HG03095 (cell line): ENCODE measurements around the gene ADORA1.

Source experiments
- ATAC-seq: cut with Tn5 transposase; IDR thresholded peaks from one replicate; pipeline ENCODE4 v1.9.1; 2021; ENCODE audit warnings: moderate library complexity; ENCODE audit not compliant: unreplicated experiment

ADORA1 gene

DNA sequence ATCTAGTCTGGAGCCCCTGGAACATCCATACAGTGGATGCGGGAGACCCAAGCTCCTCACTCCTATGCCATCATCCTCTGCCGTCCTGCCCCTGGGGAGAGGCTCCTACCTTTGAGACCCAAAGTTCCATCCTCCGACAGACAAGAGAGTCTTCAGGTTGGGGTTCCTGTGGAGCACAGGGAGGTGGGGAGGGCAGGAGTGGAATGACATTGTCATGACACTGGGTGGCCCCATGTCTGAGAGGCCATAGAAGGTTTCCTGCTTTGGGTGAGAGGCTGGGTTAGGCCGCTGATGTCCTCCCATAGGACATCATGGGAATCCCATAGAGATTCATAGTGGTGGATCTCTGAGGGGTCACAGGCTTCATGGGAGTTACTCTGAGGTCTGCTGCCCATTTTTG, 56.9 kb downstream of the ADORA1 start:
- no peak for ATAC-seq

- ATAC-seq = no peak
Observed at GRCh38 chr1:203185061-203185461, 57.5 kb downstream of the ADORA1 start.

GRCh38 chr1:203185585-203185984, 58.1 kb downstream of the ADORA1 start:
- ATAC-seq = no peak

GRCh38 chr1:203186091-203186445, 58.5 kb downstream of the ADORA1 start:
- ATAC-seq = no peak

GRCh38 chr1:203186446-203187303, 59.1 kb downstream of the ADORA1 start, which contains the start of gene CHI3L1:
CHI3L1 (minus strand) TSS chr1:203186704; CDS start chr1:203186623, 81 bp downstream.
- no peak for ATAC-seq

DNA sequence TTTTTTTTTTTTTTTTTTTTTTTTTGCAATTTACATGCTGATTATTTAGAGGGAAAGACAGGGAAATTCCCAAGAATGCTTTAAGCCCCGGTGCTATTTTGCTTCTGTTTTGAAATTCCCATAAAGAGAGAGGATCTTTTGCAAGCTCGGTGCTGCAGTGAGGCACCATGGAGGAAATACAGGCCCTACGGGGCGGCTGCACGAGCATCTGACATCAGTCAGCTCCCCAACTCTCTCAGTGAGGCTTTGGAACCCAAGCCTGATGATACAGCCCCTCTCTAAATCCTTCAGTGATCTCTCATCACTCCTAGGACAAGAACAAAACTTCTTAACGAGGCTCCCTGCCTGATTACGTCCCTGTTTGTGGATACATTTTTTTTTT, 59.8 kb downstream of the ADORA1 start:
- ATAC-seq = no peak

DNA sequence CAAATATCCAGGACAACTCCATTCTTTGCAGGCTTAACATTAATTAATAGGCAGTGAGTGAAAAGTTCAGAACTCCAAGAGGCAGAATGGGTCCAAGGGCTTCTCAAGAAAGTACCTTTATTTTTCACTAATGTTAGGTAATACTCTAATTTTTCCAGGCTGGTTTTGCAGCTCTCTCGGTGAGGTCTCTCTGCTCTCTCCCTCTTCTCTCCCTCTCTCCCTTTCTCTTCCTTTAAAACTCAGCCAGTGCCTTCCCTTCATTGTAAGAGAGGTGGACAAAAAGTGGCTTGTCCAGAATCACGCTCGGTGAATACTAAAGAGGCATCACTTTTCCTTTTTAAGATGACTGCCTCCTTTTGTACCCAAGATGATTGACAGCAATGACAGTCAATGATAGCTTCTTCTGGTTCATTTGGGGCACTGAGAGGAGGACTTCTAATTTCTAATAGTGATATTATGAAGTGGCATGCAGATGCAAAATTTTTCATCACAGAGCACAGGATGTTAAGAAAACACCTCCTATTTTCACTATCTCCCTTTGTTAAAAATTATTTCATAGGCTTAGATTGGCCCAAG, 60.3 kb downstream of the ADORA1 start:
- no peak for ATAC-seq

DNA sequence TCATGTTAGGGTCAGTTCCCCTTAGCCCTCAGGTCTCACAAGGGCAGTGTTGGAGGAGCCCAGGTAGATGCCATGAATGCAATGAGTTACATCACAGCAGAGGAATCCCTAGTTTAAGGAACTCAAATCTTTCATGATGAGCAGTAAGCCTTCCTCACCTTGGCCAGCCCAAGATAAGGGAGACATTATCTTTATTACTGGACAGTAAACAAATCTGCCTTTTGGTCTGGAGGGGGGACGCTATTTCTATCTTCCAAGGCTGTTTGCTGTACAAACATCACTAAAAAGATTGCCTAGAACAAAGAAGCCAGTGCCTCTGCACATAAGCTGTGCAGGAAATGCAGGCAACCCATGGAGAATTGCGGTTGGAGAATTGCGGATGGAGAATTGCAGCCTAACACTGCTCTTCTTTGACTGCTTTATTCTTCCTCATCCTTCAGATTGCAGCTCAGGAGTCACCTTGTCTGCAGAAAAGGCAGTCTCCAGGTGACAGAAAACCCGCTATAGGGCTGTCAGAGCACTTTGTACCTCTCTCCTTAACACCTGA, 61.2 kb downstream of the ADORA1 start:
- no peak for ATAC-seq

DNA sequence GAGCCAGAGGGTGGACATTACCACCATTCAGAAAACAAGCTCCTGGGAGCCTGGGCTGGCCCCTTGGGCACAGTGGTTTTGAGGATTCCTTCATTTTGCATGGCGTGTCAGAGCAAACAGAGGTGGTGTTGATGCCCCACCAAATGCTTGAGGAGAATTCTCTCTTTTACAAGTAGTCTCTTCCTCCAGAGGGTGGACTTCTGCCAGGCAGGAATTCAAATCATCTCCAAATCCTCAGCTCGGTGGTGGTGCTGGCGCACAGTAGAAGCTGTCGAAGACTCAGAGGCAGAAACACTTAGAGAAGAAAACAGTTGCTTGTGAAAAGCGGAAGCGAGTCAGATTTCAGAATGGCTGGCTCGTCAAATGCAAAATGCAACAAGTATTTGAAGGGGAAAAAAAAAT, 62.4 kb downstream of the ADORA1 start:
- ATAC-seq = no peak

DNA sequence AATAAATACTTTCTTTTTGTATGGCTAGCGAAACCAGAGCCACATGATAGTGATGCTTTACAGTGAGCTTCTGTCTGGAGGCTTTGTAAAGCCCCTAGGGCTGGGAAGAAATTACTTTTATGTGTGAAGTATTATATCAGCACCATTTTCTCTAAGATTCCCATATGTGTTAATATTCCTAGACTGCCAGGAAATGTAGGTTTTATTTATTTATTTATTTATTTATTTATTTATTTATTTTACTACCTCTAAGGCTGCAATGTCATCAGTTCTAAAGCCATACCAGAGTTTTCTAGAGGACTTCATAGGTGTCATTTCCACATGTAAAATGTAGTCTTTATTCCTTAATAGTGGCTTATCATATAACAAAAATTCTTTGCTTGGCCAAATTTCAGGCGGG, 63.4 kb downstream of the ADORA1 start:
- no peak for ATAC-seq

GRCh38 chr1:203196371-203196770, 68.8 kb downstream of the ADORA1 start:
- ATAC-seq = no peak

GRCh38 chr1:203197625-203198024, 70.1 kb downstream of the ADORA1 start:
- no peak for ATAC-seq

- ATAC-seq = no peak
Observed at GRCh38 chr1:203199002-203199401, 71.5 kb downstream of the ADORA1 start.

GRCh38 chr1:203199481-203199815, 71.9 kb downstream of the ADORA1 start:
- ATAC-seq = no peak

GRCh38 chr1:203199816-203200571, 72.5 kb downstream of the ADORA1 start:
- ATAC-seq = no peak

- ATAC-seq = no peak
Observed at GRCh38 chr1:203200916-203201315, 73.4 kb downstream of the ADORA1 start.

GRCh38 chr1:203201516-203202205, 74.1 kb downstream of the ADORA1 start:
- no peak for ATAC-seq

DNA sequence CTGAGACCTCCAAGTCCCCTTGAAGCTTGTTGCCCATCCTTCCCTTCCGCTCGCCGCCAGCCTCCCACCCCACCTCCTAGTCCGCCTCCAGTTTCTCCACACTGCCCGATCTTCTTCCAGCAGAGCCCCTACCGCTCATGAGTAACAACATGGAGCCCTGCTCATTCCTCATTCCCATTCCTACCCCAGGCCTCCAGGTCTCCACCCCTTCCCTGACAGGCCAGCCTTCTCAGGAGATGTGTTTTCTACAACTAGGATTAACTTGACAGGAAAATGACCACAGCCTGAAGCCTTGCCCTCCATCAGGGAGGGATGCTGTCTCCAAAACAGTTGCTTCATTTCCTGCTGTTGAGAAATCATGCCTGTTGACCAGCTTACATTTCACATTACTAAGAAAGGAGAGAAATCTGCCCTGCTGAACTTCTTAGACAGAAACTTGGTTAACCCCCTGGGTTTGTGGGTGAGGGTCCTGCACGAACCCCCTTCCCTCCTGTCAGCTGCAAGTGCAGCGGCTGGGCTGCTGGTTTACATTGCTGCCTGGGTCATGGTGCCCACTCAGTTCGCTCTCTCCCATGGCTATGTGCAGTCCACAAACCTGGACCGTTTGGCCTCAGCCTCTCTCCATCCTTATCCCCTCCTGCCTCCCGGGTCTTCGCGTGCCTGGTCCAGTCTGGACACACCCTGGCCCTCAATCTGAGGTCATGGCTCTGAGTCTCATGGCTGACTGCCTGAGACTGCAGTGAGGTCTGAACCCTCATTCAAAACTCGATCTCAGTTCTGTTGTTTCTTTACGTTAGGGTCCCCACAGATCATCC, 75.1 kb downstream of the ADORA1 start:
- no peak for ATAC-seq

- no peak for ATAC-seq
Observed at GRCh38 chr1:203204756-203205155, 77.2 kb downstream of the ADORA1 start.

- no peak for ATAC-seq
Observed at GRCh38 chr1:203206129-203206687, 78.7 kb downstream of the ADORA1 start.
